ENCODE data around the gene RFC4. TPM values are rescaled to one million over a fixed set of nuclear protein-coding genes. Genes with fewer than 3 reads are reported as not detected.

RFC4 gene
- total RNA-seq, 2 experiments from 2014 or later, result 114 to 118 TPM

DNA sequence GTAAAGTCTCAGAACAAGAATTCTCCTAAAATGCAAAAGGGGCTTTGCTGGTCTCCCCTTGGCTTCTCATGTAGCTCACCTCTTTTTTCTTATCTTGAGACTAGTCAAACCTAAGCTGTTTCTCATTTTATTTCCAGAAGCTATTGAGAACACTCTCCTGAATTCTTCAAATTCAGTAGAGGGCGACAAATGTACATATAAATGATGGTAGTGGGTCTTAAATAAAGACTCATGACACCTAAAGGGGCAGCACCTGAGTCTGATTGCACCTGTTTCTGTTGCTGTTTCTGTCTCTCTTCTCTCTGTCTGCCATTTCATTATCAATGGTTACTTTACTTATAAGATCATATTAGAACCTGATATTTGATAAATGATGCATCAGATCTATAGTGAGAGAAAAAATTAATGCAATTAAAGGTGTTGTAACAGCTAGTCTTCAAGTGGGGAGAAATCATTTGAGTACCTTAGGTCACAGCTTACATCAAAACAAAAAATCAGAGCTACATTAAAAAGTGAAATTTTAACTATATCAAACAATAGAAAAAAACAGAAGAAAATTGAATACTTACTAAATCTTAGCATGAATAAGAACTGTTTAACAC is 43.2 kb upstream of the RFC4 start:
- Histone ChIP-seq H3K4me2 (ENCODE audit: low read length) (peak overlapping the region; percentile 16; the same call in 1 of the 2 replicates), H3K27ac (ENCODE audit: low read depth, low read length, poor library complexity, severe bottlenecking) (no peak overlapping the region), H3K9me2 (ENCODE audit: insufficient read depth, low read length) (no peaks in the 10 kb centered on the region), H3K4me3 (ENCODE audit: low read depth, low read length, poor library complexity, severe bottlenecking) (no peak overlapping the region), H3K79me2 (ENCODE audit: insufficient read depth, low read depth, low read length) (no peaks in the 10 kb centered on the region), H3K4me1 (ENCODE audit: insufficient read depth, low read length, poor library complexity, severe bottlenecking) (peaks cover 16% of the 10 kb centered on the region), H4K20me1 (ENCODE audit: insufficient read depth, low read length) (no peaks in the 10 kb centered on the region), H3K36me3 (ENCODE audit: insufficient read depth, low read length) (no peaks in the 10 kb centered on the region), H3K9me3 (ENCODE audit: low read length) (no peaks in the 10 kb centered on the region), H2AFZ (ENCODE audit: low read length) (no peak overlapping the region)
- TF ChIP-seq EZH2phosphoT487 (IDR thresholded peaks at IDR 0.05; ENCODE audit: borderline replicate concordance, low read depth, low read length), result no peak
- TF ChIP-seq, protein P1, sequence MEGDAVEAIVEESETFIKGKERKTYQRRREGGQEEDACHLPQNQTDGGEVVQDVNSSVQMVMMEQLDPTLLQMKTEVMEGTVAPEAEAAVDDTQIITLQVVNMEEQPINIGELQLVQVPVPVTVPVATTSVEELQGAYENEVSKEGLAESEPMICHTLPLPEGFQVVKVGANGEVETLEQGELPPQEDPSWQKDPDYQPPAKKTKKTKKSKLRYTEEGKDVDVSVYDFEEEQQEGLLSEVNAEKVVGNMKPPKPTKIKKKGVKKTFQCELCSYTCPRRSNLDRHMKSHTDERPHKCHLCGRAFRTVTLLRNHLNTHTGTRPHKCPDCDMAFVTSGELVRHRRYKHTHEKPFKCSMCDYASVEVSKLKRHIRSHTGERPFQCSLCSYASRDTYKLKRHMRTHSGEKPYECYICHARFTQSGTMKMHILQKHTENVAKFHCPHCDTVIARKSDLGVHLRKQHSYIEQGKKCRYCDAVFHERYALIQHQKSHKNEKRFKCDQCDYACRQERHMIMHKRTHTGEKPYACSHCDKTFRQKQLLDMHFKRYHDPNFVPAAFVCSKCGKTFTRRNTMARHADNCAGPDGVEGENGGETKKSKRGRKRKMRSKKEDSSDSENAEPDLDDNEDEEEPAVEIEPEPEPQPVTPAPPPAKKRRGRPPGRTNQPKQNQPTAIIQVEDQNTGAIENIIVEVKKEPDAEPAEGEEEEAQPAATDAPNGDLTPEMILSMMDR (conservative IDR thresholded peaks at IDR 0.05; ENCODE audit: low read length), result peak; percentile 91
- intact Hi-C loops (cut with micrococcal nuclease; ENCODE audit: unreplicated experiment), result loop anchor here (1.0 to 5.0 kb wide), 7 partner anchors 82 to 316 kb away; no protein-coding TSS in a partner anchor
- ChIA-PET CTCF (ENCODE audit: unreplicated experiment) (interaction anchor here (0.6 to 2.0 kb wide), 5 partner anchors 150 to 316 kb away, joined by 3 to 10 read pairs (median 4); partner anchors contain the start of gene RPL39L), POLR2A (interaction anchor here (0.7 to 1.8 kb wide), 13 partner anchors 11 to 733 kb away, joined by 3 to 9 read pairs (median 3); no protein-coding TSS in a partner anchor)
- no TSS peak for BruUV-seq (replicated peaks)
- peak; percentile 85 for DNase-seq (ENCODE audit: low spot score)

DNA sequence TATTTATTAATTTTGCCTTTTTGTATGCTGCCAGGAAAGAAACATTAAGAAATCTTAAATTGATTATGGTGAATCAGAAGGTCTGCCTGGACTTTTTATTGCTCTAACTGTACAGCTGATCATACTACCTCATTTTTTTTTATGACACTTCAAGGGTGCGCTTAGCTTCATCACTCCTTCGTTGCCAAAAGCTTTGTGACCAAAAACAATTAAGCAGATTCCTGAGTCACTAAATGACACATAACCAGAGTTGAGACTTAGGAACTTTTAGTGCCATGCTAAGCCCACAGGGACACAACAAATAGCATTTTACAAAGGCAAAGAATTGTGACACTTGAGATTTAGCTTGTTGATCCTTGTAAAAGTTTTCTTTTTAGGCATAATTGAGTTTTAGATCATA is 41.2 kb upstream of the RFC4 start:
- intact Hi-C loops (cut with micrococcal nuclease; ENCODE audit: unreplicated experiment), result loop anchor here (5.0 kb wide), 2 partner anchors 150 to 305 kb away; no protein-coding TSS in a partner anchor
- ChIA-PET POLR2A (no interaction called here), CTCF (ENCODE audit: unreplicated experiment) (no interaction called here)

More for the DNA sequence above, 41.2 kb upstream of the RFC4 start:
- no peaks in the 10 kb centered on the region for H4K20me1 ChIP-seq (ENCODE audit: insufficient read depth, low read length)
- peaks cover 16% of the 10 kb centered on the region for H3K4me1 ChIP-seq (ENCODE audit: insufficient read depth, low read length, poor library complexity, severe bottlenecking)
- no peak overlapping the region for H2AFZ ChIP-seq (ENCODE audit: low read length)
- no TSS peak for BruUV-seq (replicated peaks)
- H3K9me3 ChIP-seq (ENCODE audit: low read length), result no peaks in the 10 kb centered on the region
- H3K36me3 ChIP-seq (ENCODE audit: insufficient read depth, low read length), result no peaks in the 10 kb centered on the region
- no peaks in the 10 kb centered on the region for H3K9me2 ChIP-seq (ENCODE audit: insufficient read depth, low read length)
- H3K27ac ChIP-seq (ENCODE audit: low read depth, low read length, poor library complexity, severe bottlenecking), result no peak overlapping the region
- H3K4me3 ChIP-seq (ENCODE audit: low read depth, low read length, poor library complexity, severe bottlenecking), result no peak overlapping the region
- no peak for DNase-seq (ENCODE audit: low spot score)
- no peaks in the 10 kb centered on the region for H3K79me2 ChIP-seq (ENCODE audit: insufficient read depth, low read depth, low read length)
- no peak overlapping the region for H3K4me2 ChIP-seq (ENCODE audit: low read length)
- TF ChIP-seq, protein P1 (conservative IDR thresholded peaks at IDR 0.05; ENCODE audit: low read length), result no peak
- no peak for TF ChIP-seq EZH2phosphoT487 (IDR thresholded peaks at IDR 0.05; ENCODE audit: borderline replicate concordance, low read depth, low read length)

Data from OCI-LY7 (cell line).